Duodenal mucosa (tissue), 2 donors: ENCODE results near the gene ZFYVE9.
"Not testable (repeated sequence)": the region's sequence is repeated elsewhere in the genome, so short reads cannot be mapped to it uniquely, and the experiment has no call there.

Source experiments
- H3K27ac ChIP-seq: one replicate; pipeline ENCODE4 v1.7.0; 2013; ENCODE audit warnings: low read depth, low read length
- H3K27me3 ChIP-seq, 2 donors: one replicate each; pipeline ENCODE4 v1.7.0; 2013; ENCODE audit warnings: low read length in 2 of 2, control low read depth in 1 of 2; ENCODE audit not compliant: insufficient read depth in 2 of 2, control insufficient read depth in 1 of 2
- H3K36me3 ChIP-seq, 2 donors: one replicate each; pipeline ENCODE4 v1.7.0; 2013; ENCODE audit warnings: low read length in 2 of 2, control low read depth in 1 of 2; ENCODE audit not compliant: insufficient read depth in 2 of 2, control insufficient read depth in 1 of 2
- H3K4me1 ChIP-seq, 2 donors: one replicate each; pipeline ENCODE4 v1.7.0; 2013; ENCODE audit warnings: low read length in 2 of 2, control low read depth in 1 of 2; ENCODE audit not compliant: insufficient read depth in 2 of 2, control insufficient read depth in 1 of 2
- H3K4me3 ChIP-seq, 2 donors: one replicate each; pipeline ENCODE4 v1.7.0; 2013; ENCODE audit warnings: low read length in 2 of 2, low read depth in 1 of 2
- H3K9ac ChIP-seq, 2 donors: one replicate each; pipeline ENCODE4 v1.7.0; 2013; ENCODE audit warnings: low read length in 2 of 2, low read depth in 1 of 2
- H3K9me3 ChIP-seq, 2 donors: one replicate each; pipeline ENCODE4 v1.7.0; 2013; ENCODE audit warnings: low read length in 2 of 2, control low read depth in 1 of 2; ENCODE audit not compliant: control insufficient read depth in 1 of 2

The ZFYVE9 gene

GRCh38 chr1:52141513-52142219, at the start of gene ZFYVE9:
ZFYVE9 (plus strand) TSS chr1:52142089; CDS start chr1:52233207, 91,118 bp downstream.
- H3K4me3 ChIP-seq, result peak within 1 kb of the TSS; percentile 79 to 96
- no peaks in the 10 kb centered on the region for H3K27me3 ChIP-seq
- peaks cover 14% of the 10 kb centered on the region in 2 donors for H3K4me1 ChIP-seq
- no peaks in the 10 kb centered on the region for H3K9me3 ChIP-seq
- H3K36me3 ChIP-seq, result no peaks in the 10 kb centered on the region
- peak within 1 kb of the TSS; percentile 85 to 88 for H3K9ac ChIP-seq
- H3K27ac ChIP-seq, result peak within 1 kb of the TSS; percentile 79

- not testable (repeated sequence) for H3K9me3 ChIP-seq, H3K4me1 ChIP-seq, H3K9ac ChIP-seq, H3K27ac ChIP-seq, H3K27me3 ChIP-seq, H3K36me3 ChIP-seq, H3K4me3 ChIP-seq
Measured at GRCh38 chr1:52094300-52094699, 47.6 kb upstream of the ZFYVE9 start.

- Histone ChIP-seq H3K4me1 (no peaks in the 10 kb centered on the region), H3K9me3 (no peaks in the 10 kb centered on the region), H3K36me3 (peaks cover 0 to 3% of the 10 kb centered on the region in 2 donors)
Measured at GRCh38 chr1:52096216-52096615, 45.7 kb upstream of the ZFYVE9 start.

GRCh38 chr1:52098139-52098871, 43.6 kb upstream of the ZFYVE9 start:
- H3K27me3 ChIP-seq, result no peaks in the 10 kb centered on the region
- no peak overlapping the region for H3K27ac ChIP-seq
- H3K9ac ChIP-seq, result no peak overlapping the region
- no peaks in the 10 kb centered on the region for H3K36me3 ChIP-seq
- no peaks in the 10 kb centered on the region for H3K4me1 ChIP-seq
- no peak overlapping the region for H3K4me3 ChIP-seq
- no peaks in the 10 kb centered on the region for H3K9me3 ChIP-seq

More at GRCh38 chr1:52096216-52096615, 45.7 kb upstream of the ZFYVE9 start:
- no peaks in the 10 kb centered on the region for H3K27me3 ChIP-seq
- H3K4me3 ChIP-seq, result no peak overlapping the region
- no peak overlapping the region for H3K9ac ChIP-seq
- no peak overlapping the region for H3K27ac ChIP-seq

- Histone ChIP-seq H3K27ac (no peak overlapping the region), H3K27me3 (no peaks in the 10 kb centered on the region), H3K9ac (no peak overlapping the region), H3K36me3 (no peaks in the 10 kb centered on the region), H3K4me1 (no peaks in the 10 kb centered on the region), H3K9me3 (no peaks in the 10 kb centered on the region), H3K4me3 (no peak overlapping the region)
Measured at GRCh38 chr1:52102336-52103013, 39.4 kb upstream of the ZFYVE9 start.

- Histone ChIP-seq H3K4me3 (no peak overlapping the region), H3K36me3 (no peaks in the 10 kb centered on the region), H3K27ac (no peak overlapping the region), H3K9ac (no peak overlapping the region), H3K9me3 (no peaks in the 10 kb centered on the region), H3K27me3 (no peaks in the 10 kb centered on the region), H3K4me1 (no peaks in the 10 kb centered on the region)
Measured at GRCh38 chr1:52111492-52111891, 30.4 kb upstream of the ZFYVE9 start.

GRCh38 chr1:52112489-52112888, 29.4 kb upstream of the ZFYVE9 start:
- Histone ChIP-seq H3K4me1 (no peaks in the 10 kb centered on the region), H3K27ac (no peak overlapping the region), H3K4me3 (no peak overlapping the region), H3K9me3 (no peaks in the 10 kb centered on the region), H3K9ac (no peak overlapping the region), H3K36me3 (no peaks in the 10 kb centered on the region), H3K27me3 (no peaks in the 10 kb centered on the region)

GRCh38 chr1:52119301-52120079, 22.4 kb upstream of the ZFYVE9 start:
- Histone ChIP-seq H3K27ac (no peak overlapping the region), H3K9ac (no peak overlapping the region), H3K36me3 (no peaks in the 10 kb centered on the region), H3K4me1 (peaks cover 13 to 23% of the 10 kb centered on the region in 2 donors), H3K4me3 (no peak overlapping the region), H3K27me3 (no peaks in the 10 kb centered on the region), H3K9me3 (no peaks in the 10 kb centered on the region)

- H3K36me3 ChIP-seq, result no peaks in the 10 kb centered on the region
- no peak overlapping the region for H3K9ac ChIP-seq
- no peaks in the 10 kb centered on the region for H3K27me3 ChIP-seq
- no peaks in the 10 kb centered on the region for H3K9me3 ChIP-seq
- no peak overlapping the region for H3K27ac ChIP-seq
- H3K4me3 ChIP-seq, result peak overlapping the region; percentile 15 to 28
- peaks cover 13 to 23% of the 10 kb centered on the region in 2 donors for H3K4me1 ChIP-seq
Measured at GRCh38 chr1:52122384-52122783, 19.5 kb upstream of the ZFYVE9 start.
